Stomach (tissue), 4 donors: Measurements from ENCODE around the gene ANKMY2.

ENCODE experiments used
- CTCF ChIP-seq, 7 experiments: fragments of 450-650 bp in 4 of 7; fragments of 200-600 bp in 3 of 7; sonication (generic) in 3 of 7; IDR thresholded peaks; one replicate each; pipeline ENCODE4 v1.5.1; 2016 to 2019; ENCODE audit warnings: antibody characterized with exemption in 7 of 7, control low read depth in 2 of 7, mild to moderate bottlenecking in 1 of 7
- EP300 ChIP-seq: sonication (generic); formaldehyde crosslinking; IDR thresholded peaks from one replicate; pipeline ENCODE4 v1.6.1; 2017; ENCODE audit warnings: antibody characterized with exemption
- POLR2A ChIP-seq, 4 donors: fragments of 450-650 bp; IDR thresholded peaks; one replicate each; pipeline ENCODE4 v1.6.1; 2016; ENCODE audit warnings: antibody characterized with exemption in 4 of 4, control low read depth in 2 of 4, mild to moderate bottlenecking in 1 of 4, moderate library complexity in 1 of 4
- POLR2AphosphoS5 ChIP-seq, 3 donors: sonication (generic); formaldehyde crosslinking; IDR thresholded peaks; one replicate each; pipeline ENCODE4 v1.6.1; 2016; ENCODE audit warnings: antibody characterized with exemption in 3 of 3

DNA sequence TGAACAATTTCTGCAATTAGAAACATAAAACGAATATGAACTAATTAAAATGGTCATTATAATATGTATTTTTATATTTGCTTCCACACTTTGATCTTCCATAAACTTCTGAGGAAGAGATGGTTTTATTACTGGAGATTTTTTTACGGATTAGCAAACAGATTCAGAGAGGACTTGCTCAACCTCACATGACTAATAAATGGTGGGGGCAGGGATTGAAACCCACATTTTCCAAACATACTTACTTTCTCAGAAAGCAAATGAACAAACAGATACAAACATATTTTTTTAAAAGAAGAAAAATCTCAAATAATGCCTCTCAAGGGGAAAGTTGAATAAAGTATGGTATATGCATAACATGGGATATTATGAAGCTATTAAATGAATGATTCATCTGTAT is 18.3 kb downstream of the ANKMY2 start:
- TF ChIP-seq CTCF (IDR thresholded peaks at IDR 0.05) (no peak), EP300 (no peak), POLR2A (IDR thresholded peaks at IDR 0.05) (no peak), POLR2AphosphoS5 (IDR thresholded peaks at IDR 0.05) (no peak)
